Gastroesophageal sphincter (tissue), 3 donors: ENCODE results near the gene ZNF385B.

Experiments used
- POLR2A ChIP-seq, 2 donors: fragments of 450-650 bp; IDR thresholded peaks; one replicate each; pipeline ENCODE4 v1.6.1; 2017; ENCODE audit warnings: antibody characterized with exemption in 2 of 2, mild to moderate bottlenecking in 2 of 2, moderate library complexity in 1 of 2
- TF ChIP-seq, protein P1 (sequence below), 4 experiments: fragments of 200-600 bp in 2 of 4; fragments of 450-650 bp in 2 of 4; sonication (generic) in 1 of 4; IDR thresholded peaks; one replicate each; pipeline ENCODE4 v1.5.1; 2017 to 2019; ENCODE audit warnings: antibody characterized with exemption in 4 of 4, mild to moderate bottlenecking in 2 of 4, moderate library complexity in 2 of 4

DNA sequence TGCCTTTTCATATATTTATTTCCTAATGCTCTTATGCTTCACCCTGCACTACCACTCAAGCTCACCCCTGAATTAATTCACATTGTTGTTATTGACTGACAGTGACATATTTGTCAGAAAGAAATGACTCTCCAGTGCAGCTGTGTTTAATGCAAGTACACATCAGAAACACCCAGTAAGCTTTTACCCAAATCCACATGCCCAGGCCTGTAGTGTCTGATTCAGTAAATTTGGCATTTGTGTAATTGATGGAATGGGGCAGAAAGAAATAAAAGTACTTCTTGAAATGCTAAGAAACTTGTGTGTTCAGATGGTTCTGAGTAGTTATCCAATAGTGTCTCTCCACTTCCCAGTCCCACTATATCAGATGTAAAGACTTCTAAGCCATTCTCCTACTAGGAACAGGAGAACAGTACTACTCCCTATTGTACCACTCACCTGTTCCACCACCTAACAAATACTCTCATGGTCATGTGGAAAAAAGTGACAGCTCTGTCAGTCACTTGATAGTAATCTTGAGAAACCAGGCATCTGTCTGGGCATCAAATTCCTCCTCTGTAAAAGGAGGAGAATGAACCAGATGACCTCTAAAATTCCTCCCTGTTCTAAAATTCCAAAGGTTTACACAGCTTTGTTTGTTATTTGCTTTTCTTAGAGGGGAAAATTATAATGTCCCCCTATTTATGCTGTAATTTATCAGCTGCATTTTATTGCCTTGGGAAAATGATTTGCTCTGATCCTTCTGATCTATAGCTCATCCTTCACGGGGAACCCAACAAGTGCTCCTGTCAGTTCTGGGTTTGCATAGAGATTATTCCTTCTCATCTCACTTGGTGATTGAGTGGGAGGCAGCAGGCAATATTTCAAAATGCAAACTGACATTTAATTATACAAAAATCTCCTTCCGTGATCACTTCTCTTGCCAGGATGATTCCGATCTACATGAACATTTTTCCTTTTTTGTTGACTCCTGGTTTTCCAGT is 70.9 kb downstream of the ZNF385B start:
- TF ChIP-seq, protein P1, sequence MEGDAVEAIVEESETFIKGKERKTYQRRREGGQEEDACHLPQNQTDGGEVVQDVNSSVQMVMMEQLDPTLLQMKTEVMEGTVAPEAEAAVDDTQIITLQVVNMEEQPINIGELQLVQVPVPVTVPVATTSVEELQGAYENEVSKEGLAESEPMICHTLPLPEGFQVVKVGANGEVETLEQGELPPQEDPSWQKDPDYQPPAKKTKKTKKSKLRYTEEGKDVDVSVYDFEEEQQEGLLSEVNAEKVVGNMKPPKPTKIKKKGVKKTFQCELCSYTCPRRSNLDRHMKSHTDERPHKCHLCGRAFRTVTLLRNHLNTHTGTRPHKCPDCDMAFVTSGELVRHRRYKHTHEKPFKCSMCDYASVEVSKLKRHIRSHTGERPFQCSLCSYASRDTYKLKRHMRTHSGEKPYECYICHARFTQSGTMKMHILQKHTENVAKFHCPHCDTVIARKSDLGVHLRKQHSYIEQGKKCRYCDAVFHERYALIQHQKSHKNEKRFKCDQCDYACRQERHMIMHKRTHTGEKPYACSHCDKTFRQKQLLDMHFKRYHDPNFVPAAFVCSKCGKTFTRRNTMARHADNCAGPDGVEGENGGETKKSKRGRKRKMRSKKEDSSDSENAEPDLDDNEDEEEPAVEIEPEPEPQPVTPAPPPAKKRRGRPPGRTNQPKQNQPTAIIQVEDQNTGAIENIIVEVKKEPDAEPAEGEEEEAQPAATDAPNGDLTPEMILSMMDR (IDR thresholded peaks at IDR 0.05) = no peak
- no peak for TF ChIP-seq POLR2A (IDR thresholded peaks at IDR 0.05)
